Activated CD4-positive, alpha-beta memory T cell treated with anti-CD3 and anti-CD28 coated beads, Interleukin-2, amount 10 ng/mL, durations not matched to agents 7 days and 5 days (primary cell): ENCODE data around the gene FUT7. TPM values are rescaled to one million over a fixed set of nuclear protein-coding genes. Genes with fewer than 3 reads are reported as not detected.

ENCODE experiments used
- CTCF ChIA-PET: fragments of 350-600 bp; sonication (Branson Sonifier 250); formaldehyde crosslinking; loops from one replicate; lab custom pipeline; 2021; ENCODE audit warnings: antibody characterized with exemption, inconsistent platforms; lab: Charles Lee
- POLR2A ChIA-PET: fragments of 350-600 bp; sonication (Branson Sonifier 250); formaldehyde crosslinking; loops from one replicate; lab custom pipeline; 2021; ENCODE audit warnings: antibody characterized with exemption; lab: Charles Lee
- DNase-seq: peaks from one replicate; pipeline ENCODE4 v3.0.0-alpha.2; 2020
- H3K27ac Mint-ChIP-seq: one replicate; pipeline ENCODE4 v1.8.0; 2021; ENCODE audit warnings: mild to moderate bottlenecking, mixed read lengths
- H3K27me3 Mint-ChIP-seq: one replicate; pipeline ENCODE4 v1.8.0; 2021; ENCODE audit warnings: mixed read lengths
- H3K36me3 Mint-ChIP-seq: one replicate; pipeline ENCODE4 v1.8.0; 2021; ENCODE audit warnings: low read depth, mixed read lengths
- H3K4me1 Mint-ChIP-seq: one replicate; pipeline ENCODE4 v1.8.0; 2021; ENCODE audit warnings: mixed read lengths
- H3K4me3 Mint-ChIP-seq: one replicate; pipeline ENCODE4 v1.8.0; 2021; ENCODE audit warnings: mild to moderate bottlenecking, mixed read lengths
- H3K9me3 Mint-ChIP-seq: one replicate; pipeline ENCODE4 v1.8.0; 2021; ENCODE audit warnings: mixed read lengths
- total RNA-seq, 2 experiments: library from RNA; stranded (reverse); gene quantifications; one replicate each; pipeline ENCODE4 v1.2.3, GENCODE V29; 2021

Gene FUT7
- total RNA-seq, 2 experiments from 2014 or later = 9.9 to 10.4 TPM

DNA sequence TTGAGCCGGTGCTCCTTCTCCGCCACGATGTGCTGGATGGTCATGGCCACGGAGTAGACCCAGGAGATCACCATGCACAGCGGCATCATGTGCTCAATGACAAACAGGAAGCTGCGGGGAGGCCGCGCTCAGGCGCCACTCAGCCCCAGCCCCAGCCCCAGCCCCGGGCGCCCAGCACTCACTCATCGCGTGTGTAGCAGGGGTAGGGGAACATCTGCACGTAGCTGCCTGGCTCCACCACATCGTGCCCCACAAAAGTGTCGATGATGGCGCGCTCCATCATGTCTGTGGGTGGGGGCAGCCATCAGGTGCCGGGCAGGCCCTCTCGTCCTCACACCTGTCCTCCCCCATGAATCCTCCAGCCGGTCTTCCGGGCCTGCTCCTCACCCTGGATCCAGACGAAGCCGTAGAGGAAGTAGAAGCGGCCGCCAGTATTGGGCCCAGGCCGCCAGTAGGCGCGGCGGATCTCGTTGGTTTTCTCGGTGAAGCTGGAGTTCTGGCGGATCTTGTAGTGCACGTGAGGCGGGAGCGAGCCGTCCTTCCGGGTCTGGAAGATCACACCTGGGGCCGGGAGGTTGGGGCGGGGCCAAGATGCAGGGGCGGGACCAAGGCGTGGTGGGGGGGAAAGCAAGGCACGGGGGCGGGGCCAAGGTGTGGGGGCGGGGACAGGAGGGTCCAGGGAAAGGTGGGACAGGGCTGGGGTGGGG lies 13.9 kb downstream of the FUT7 start:
- H3K27ac Mint-ChIP-seq = no peak overlapping the region
- no peak for DNase-seq
- no peaks in the 10 kb centered on the region for H3K9me3 Mint-ChIP-seq
- POLR2A ChIA-PET = interaction anchor here (2.5 kb wide), 1 partner anchor 26 kb away, joined by 7 read pairs; the partner anchor contains the start of gene PAXX
- no peaks in the 10 kb centered on the region for H3K27me3 Mint-ChIP-seq
- H3K4me3 Mint-ChIP-seq = no peak overlapping the region
- peaks cover 9% of the 10 kb centered on the region for H3K36me3 Mint-ChIP-seq
- peaks cover 6% of the 10 kb centered on the region for H3K4me1 Mint-ChIP-seq
- CTCF ChIA-PET = no interaction called here

DNA sequence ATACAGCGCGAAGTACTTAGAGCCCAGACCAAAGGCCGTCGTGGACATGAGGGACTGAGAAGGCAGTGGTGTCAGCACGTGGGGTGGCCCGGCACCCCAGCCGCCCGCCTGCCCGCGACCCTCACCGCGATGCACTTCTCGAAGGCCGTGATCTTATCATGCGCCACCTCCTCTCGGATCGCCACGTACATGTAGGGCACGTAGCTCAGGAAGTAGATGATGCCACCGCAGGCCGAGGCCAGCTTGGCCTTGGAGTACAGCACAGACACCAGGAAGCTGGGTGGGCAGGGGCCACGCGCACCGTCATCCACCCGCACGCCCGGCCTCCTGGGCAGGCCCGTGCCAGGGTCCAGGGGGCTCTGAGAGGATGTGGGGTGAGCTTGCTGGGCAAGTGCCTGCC lies 14.8 kb downstream of the FUT7 start:
- Mint-ChIP-seq H3K9me3 (no peaks in the 10 kb centered on the region), H3K36me3 (peaks cover 9% of the 10 kb centered on the region), H3K27me3 (no peaks in the 10 kb centered on the region), H3K4me3 (no peak overlapping the region), H3K27ac (no peak overlapping the region), H3K4me1 (peaks cover 4% of the 10 kb centered on the region)
- CTCF ChIA-PET = no interaction called here
- no peak for DNase-seq
- POLR2A ChIA-PET = interaction anchor here (2.5 kb wide), 1 partner anchor 25 kb away, joined by 7 read pairs; the partner anchor contains the start of gene PAXX

DNA sequence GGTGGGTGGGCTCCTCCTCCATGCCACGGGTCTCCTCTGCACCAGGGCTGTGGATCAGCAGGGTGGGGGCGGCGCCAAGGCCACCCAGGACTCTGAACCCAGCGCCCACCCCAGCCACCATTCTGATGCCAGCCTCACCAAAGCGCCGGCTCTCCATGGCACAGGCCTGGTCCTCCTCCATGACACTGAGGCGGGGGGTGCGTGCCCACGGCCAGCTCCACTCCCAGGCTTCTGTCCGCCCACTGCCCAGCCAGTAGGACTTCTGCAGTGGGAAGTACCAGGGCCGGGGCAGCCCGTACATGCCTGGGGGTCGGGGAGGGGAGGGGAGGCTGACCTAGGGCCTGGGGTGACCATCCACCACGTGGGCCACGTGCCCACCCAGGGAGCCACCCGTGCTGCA lies 15.5 kb downstream of the FUT7 start:
- H3K27me3 Mint-ChIP-seq = no peaks in the 10 kb centered on the region
- no peak overlapping the region for H3K27ac Mint-ChIP-seq
- no peaks in the 10 kb centered on the region for H3K9me3 Mint-ChIP-seq
- CTCF ChIA-PET = no interaction called here
- DNase-seq = no peak
- peaks cover 3% of the 10 kb centered on the region for H3K4me1 Mint-ChIP-seq
- H3K4me3 Mint-ChIP-seq = no peak overlapping the region
- POLR2A ChIA-PET = interaction anchor here (2.5 kb wide), 1 partner anchor 25 kb away, joined by 7 read pairs; the partner anchor contains the start of gene PAXX
- peaks cover 10% of the 10 kb centered on the region for H3K36me3 Mint-ChIP-seq

DNA sequence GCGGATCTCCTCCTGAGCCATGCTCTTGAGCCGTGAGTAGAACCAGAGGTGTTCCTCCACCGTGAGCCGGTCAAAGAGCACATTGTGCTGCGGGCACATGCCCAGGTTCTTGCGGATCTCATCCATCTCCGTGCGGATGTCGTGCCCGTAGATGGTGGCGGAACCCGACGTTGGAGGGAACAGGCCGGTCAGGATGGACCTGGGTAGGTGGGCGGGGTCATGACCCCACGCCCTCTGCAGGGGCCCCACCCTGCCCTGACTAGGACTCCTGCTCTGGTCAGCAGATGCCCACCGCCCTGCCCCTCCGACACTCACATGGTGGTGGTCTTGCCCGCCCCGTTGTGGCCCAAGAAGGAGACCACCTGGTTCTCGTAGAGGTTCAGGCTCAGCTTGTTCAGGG lies 15.9 kb downstream of the FUT7 start:
- Mint-ChIP-seq H3K27me3 (no peaks in the 10 kb centered on the region), H3K4me3 (no peak overlapping the region), H3K4me1 (peaks cover 3% of the 10 kb centered on the region), H3K9me3 (no peaks in the 10 kb centered on the region), H3K27ac (no peak overlapping the region), H3K36me3 (peaks cover 13% of the 10 kb centered on the region)
- DNase-seq = no peak
- ChIA-PET POLR2A (no interaction called here), CTCF (no interaction called here)

DNA sequence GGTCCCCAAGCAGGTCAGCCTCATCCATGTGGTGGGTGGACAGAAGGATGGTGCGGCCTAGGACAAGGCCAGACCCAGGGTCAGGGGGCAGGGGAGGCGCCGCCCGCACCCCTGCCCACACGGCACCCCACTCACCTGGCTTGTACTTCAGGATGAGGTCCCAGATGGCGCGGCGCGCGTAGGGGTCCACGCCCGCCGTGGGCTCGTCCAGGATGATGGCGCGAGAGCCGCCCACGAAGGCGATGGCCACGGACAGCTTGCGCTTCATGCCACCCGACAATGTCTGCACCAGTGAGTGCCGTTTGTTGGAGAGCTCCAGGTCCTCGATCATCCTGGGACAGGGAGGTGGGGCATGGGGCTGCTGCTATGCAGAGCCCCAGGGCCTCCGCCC lies 16.4 kb downstream of the FUT7 start:
- Mint-ChIP-seq H3K36me3 (peaks cover 13% of the 10 kb centered on the region), H3K4me1 (peaks cover 3% of the 10 kb centered on the region), H3K9me3 (no peaks in the 10 kb centered on the region), H3K27ac (no peak overlapping the region), H3K4me3 (no peak overlapping the region), H3K27me3 (no peaks in the 10 kb centered on the region)
- ChIA-PET POLR2A (no interaction called here), CTCF (interaction anchor here (0.9 kb wide), 1 partner anchor 19 kb away, joined by 3 read pairs; no protein-coding TSS in a partner anchor)
- no peak for DNase-seq

DNA sequence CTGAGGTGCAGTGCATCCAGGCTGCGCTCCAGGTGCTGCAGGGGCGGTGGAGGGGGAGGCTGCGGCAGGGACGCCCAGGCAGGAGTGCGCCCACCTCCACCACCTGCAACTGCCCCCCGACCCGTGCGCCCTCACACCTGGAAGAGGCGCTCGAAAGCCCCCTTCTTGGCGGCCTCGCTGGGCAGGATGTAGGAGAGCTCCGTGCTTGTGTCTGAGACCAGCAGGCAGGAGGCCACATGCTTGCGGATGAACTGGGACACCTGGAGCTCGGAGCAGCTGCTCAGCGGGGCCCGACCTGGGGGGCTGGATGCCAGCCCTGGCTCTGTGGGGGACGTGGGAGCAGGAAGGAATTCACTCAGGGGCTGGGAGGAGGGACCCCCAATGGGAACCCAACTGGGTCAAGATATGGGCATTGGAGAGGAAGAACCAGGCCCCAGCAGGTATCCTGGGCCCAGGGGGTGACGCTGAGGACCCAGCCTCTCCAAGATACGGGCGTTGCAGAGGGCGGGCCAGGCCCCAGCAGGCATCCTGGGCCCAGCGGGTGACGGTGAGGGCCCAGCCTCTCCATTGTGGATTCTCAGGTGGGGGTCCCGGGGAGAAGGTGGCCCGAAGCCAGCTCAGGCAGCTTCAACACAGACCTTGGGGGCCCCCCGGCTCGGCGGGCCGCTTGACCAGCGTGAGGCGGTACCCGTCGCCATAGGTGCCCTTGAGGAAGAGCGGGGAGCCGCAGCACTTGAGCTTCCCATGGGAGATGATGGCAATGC lies 16.9 kb downstream of the FUT7 start:
- Mint-ChIP-seq H3K27ac (no peak overlapping the region), H3K4me1 (peaks cover 3% of the 10 kb centered on the region), H3K9me3 (no peaks in the 10 kb centered on the region), H3K4me3 (no peak overlapping the region), H3K27me3 (no peaks in the 10 kb centered on the region), H3K36me3 (peaks cover 13% of the 10 kb centered on the region)
- ChIA-PET POLR2A (interaction anchor here (0.6 kb wide), 1 partner anchor 12 kb away, joined by 3 read pairs; no protein-coding TSS in a partner anchor), CTCF (interaction anchor here (0.9 kb wide), 1 partner anchor 20 kb away, joined by 3 read pairs; no protein-coding TSS in a partner anchor)
- no peak for DNase-seq

DNA sequence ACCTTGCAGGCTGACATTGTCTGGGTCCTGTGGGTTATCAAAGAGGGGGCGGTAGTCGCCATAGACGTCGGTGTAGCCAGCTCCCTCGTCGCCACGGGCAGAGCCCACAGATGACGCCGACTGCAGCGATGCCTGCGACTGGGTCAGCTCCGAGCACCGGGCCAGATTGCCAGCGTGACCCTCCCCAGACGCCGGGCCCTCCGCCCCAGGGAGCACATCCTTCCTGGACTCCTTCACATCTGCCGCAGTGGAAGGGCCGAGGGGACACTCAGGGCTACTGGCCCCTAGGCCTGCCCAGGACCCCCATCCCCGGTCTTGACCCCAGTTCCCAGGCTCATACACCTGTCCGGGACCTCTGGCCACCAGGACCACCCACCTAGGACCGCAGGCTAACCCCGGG lies 17.7 kb downstream of the FUT7 start:
- Mint-ChIP-seq H3K4me3 (no peak overlapping the region), H3K36me3 (peaks cover 10% of the 10 kb centered on the region), H3K4me1 (no peaks in the 10 kb centered on the region), H3K27me3 (no peaks in the 10 kb centered on the region), H3K9me3 (no peaks in the 10 kb centered on the region), H3K27ac (no peak overlapping the region)
- DNase-seq = no peak
- CTCF ChIA-PET = no interaction called here
- POLR2A ChIA-PET = no interaction called here

DNA sequence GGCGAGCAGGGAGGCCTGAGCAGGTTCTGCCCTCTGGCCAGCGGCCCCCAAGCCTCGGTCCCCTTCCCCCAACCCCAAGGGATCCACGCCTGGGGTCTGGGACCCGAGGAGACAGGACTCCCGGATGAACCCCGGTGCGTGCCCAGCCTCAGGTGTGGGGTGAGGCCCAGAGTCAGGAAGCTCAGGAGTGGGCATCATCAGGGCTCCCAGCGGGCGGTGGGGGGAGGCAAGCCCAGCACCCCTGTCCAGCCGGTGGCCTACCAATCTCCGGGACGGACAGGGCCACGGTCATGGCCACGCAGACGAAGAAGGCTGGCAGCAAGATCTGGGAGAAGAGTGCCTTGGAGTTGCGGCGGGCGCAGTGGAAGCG lies 18.3 kb downstream of the FUT7 start:
- no peaks in the 10 kb centered on the region for H3K4me1 Mint-ChIP-seq

DNA sequence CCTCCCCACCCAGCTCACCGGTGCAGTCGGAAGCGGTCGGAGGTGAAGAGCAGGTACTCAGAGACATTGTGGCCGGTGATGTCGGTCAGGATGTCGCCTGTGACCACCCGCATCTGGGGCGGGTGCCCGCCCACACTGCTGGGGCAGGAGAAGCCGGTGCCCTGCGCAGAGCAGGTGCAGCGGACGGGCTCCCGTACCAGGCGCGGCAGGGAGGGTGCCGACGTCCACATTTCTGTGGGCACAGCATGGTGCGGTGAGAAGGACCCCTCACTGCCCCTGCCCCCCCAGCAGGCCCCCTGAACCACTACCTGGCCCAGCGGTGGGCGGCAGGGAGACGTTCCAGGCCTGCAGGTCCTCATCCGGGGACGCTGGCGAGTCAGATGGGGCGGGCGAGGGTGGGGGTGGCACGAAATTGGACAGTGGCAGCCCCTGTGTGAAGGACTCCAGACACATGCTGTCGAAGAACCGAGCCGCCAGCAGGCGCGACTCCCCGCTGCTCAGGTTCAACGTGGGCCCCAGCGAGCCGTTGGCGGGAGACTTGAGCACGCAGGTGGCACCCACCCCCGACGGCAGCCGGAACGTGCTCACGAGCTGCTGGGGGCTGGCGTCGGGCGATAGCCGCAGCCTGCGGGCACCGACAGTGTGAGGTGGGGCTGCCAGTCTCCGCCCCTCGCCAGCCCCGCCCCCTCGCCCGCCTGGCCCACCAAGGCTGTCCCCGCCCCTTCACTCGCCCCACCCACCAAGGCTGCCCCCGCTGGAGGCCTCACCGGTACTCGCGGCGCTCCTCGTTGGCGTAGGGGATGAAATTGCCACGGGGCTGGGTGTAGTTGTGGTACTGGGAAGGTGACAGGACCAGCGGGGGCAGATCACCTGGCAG lies 19.0 kb downstream of the FUT7 start:
- ChIA-PET CTCF (no interaction called here), POLR2A (no interaction called here)
- DNase-seq = no peak
- Mint-ChIP-seq H3K27ac (no peak overlapping the region), H3K27me3 (no peaks in the 10 kb centered on the region), H3K4me1 (no peaks in the 10 kb centered on the region), H3K9me3 (no peaks in the 10 kb centered on the region), H3K36me3 (peaks cover 10% of the 10 kb centered on the region), H3K4me3 (no peak overlapping the region)

More for the DNA sequence above, 18.3 kb downstream of the FUT7 start:
- Mint-ChIP-seq H3K4me3 (no peak overlapping the region), H3K27me3 (no peaks in the 10 kb centered on the region), H3K36me3 (peaks cover 10% of the 10 kb centered on the region), H3K9me3 (no peaks in the 10 kb centered on the region), H3K27ac (no peak overlapping the region)
- DNase-seq = no peak
- ChIA-PET POLR2A (no interaction called here), CTCF (no interaction called here)

DNA sequence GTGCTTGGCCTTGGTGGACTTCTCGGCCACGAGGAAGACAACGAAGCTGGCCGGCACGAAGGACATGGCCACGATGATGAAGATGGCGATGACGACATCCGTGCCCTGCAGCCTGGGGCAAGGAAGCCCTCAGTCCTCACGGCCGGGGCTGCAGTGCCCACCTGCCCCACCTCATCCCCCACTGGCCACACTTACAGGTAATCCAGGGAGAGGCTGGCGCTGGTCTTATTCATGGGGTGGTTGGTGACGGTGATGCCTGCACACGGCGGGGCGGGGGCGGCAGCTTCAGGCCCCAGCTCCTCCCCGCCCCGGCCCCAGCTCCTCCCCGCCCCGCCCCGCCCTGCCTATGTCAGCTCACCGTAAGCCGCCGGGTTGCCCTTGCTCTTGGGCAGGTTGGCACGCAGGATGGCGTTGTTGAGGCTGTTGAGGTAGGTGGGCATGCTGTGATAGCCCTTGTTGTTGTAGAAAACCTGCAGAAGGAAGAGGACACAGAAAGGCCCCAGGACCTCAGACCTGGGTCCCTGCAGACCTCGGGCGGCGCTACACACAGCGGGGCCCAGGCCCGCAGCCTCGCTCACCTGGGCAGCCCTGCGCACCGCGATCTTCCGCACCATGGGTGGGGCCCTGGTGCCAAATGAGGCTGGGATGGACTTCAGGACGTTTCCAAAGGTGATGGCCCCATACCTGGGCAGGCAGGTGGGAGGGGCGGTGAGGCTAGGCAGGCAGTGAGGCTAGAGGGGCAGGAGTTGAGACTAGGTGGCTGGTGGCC lies 19.8 kb downstream of the FUT7 start:
- POLR2A ChIA-PET = no interaction called here
- DNase-seq = no peak
- no peak overlapping the region for H3K27ac Mint-ChIP-seq
- no peak overlapping the region for H3K4me3 Mint-ChIP-seq
- no peaks in the 10 kb centered on the region for H3K4me1 Mint-ChIP-seq
- H3K27me3 Mint-ChIP-seq = no peaks in the 10 kb centered on the region
- no peaks in the 10 kb centered on the region for H3K9me3 Mint-ChIP-seq
- CTCF ChIA-PET = no interaction called here
- peaks cover 10% of the 10 kb centered on the region for H3K36me3 Mint-ChIP-seq

DNA sequence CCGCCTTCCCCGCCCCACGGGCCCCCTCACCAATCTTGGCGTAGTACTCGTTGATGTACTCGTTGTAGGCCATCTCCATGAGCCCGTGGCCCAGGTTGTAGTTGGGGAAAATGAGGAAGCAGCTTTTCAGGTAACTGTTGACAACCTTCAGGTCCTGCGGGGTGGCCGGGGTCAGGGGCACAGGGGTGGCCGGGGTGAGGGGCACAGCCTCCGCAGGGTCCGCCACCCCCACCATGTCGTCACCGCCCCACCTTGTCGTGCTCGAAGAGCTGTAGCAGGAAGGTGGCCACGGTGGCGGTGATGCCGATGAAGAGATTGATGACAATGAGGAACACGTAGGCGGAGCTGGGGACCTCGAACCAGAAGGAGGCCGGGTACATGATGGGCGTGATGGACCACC lies 20.7 kb downstream of the FUT7 start:
- H3K9me3 Mint-ChIP-seq = no peaks in the 10 kb centered on the region
- peaks cover 6% of the 10 kb centered on the region for H3K36me3 Mint-ChIP-seq
- no peak overlapping the region for H3K27ac Mint-ChIP-seq
- H3K4me1 Mint-ChIP-seq = peaks cover under 1% of the 10 kb centered on the region
- CTCF ChIA-PET = no interaction called here
- no peak for DNase-seq
- H3K27me3 Mint-ChIP-seq = no peaks in the 10 kb centered on the region
- H3K4me3 Mint-ChIP-seq = no peak overlapping the region
- POLR2A ChIA-PET = no interaction called here
